Colonic mucosa (tissue), 4 donors: ENCODE measurements around the gene CHSY1. TPM values are rescaled to one million over a fixed set of nuclear protein-coding genes. Genes with fewer than 3 reads are reported as not detected.
A peak's percentile ranks its signal among the peaks of the same experiment; 100 is the strongest.

Experiments
- DNase-seq: peaks from one replicate; pipeline ENCODE4 v3.0.0-alpha.2; 2020
- H3K27ac ChIP-seq: fragments of 200-600 bp; one replicate; pipeline ENCODE4 v1.8.0; 2021
- H3K27me3 ChIP-seq: fragments of 200-600 bp; one replicate; pipeline ENCODE4 v1.8.0; 2021
- H3K36me3 ChIP-seq: fragments of 200-600 bp; one replicate; pipeline ENCODE4 v1.8.0; 2021
- H3K4me1 ChIP-seq: fragments of 200-600 bp; one replicate; pipeline ENCODE4 v1.8.0; 2021; ENCODE audit warnings: mild to moderate bottlenecking
- H3K4me3 ChIP-seq: fragments of 200-600 bp; one replicate; pipeline ENCODE4 v1.8.0; 2021
- H3K9ac ChIP-seq, 2 donors: one replicate each; pipeline ENCODE4 v1.7.0; 2013; ENCODE audit warnings: control low read depth in 2 of 2, low read depth in 2 of 2, low read length in 2 of 2
- H3K9me3 ChIP-seq: fragments of 200-600 bp; one replicate; pipeline ENCODE4 v1.8.0; 2021
- intact Hi-C: fragments of 100-400 bp; cut with DNase I; formaldehyde crosslinking; loops from one replicate; pipeline ENCODE4 v1.14.1; 2022
- total RNA-seq, 2 donors: library from RNA; stranded (reverse); fragmentation: NEBNext Ultra II Directional in 1 of 2; extraction: Animal tissue kit (Norgen Biotek cat#: 25700) in 1 of 2; gene quantifications; one replicate each; pipeline ENCODE4 v1.2.1, GENCODE V29; 2021
- TF ChIP-seq, protein P1 (sequence below): fragments of 200-600 bp; IDR thresholded peaks from one replicate; pipeline ENCODE4 v1.8.0; 2022; ENCODE audit warnings: antibody characterized with exemption, mild to moderate bottlenecking
- donor health status: healthy.
- donor health status: DM: no; HTN: no; CAD: no.
- donor health status: DM: no; HTN: no; CAD: no.

Gene CHSY1
- total RNA-seq, 2 donors from 2014 or later: 12.3 to 13.7 TPM

DNA sequence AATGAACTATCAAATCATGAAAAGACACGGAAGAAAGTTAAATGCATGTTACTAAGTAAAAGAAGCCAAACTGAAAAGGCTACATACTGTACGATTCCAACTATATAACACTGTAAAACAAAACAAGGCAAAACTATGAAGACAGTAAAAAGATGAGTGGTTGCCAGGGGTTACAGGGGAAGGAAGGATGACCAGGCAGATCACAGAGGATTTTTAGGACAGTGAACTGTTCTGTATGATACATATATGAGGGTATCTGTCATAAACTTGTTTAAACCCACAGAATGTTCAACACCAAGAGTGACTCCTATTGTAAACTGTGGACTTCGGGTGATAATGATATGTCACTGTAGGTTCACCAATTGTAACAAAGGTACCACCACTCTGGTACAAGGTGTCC lies 60.6 kb downstream of the CHSY1 start:
- intact Hi-C loops: no loop called here
- no peak for DNase-seq
- no peak overlapping the region for H3K4me3 ChIP-seq
- TF ChIP-seq, protein P1, sequence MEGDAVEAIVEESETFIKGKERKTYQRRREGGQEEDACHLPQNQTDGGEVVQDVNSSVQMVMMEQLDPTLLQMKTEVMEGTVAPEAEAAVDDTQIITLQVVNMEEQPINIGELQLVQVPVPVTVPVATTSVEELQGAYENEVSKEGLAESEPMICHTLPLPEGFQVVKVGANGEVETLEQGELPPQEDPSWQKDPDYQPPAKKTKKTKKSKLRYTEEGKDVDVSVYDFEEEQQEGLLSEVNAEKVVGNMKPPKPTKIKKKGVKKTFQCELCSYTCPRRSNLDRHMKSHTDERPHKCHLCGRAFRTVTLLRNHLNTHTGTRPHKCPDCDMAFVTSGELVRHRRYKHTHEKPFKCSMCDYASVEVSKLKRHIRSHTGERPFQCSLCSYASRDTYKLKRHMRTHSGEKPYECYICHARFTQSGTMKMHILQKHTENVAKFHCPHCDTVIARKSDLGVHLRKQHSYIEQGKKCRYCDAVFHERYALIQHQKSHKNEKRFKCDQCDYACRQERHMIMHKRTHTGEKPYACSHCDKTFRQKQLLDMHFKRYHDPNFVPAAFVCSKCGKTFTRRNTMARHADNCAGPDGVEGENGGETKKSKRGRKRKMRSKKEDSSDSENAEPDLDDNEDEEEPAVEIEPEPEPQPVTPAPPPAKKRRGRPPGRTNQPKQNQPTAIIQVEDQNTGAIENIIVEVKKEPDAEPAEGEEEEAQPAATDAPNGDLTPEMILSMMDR: no peak
- no peaks in the 10 kb centered on the region for H3K9me3 ChIP-seq
- H3K9ac ChIP-seq: no peak overlapping the region
- H3K36me3 ChIP-seq: no peaks in the 10 kb centered on the region
- H3K27ac ChIP-seq: no peak overlapping the region
- no peaks in the 10 kb centered on the region for H3K4me1 ChIP-seq
- no peaks in the 10 kb centered on the region for H3K27me3 ChIP-seq

DNA sequence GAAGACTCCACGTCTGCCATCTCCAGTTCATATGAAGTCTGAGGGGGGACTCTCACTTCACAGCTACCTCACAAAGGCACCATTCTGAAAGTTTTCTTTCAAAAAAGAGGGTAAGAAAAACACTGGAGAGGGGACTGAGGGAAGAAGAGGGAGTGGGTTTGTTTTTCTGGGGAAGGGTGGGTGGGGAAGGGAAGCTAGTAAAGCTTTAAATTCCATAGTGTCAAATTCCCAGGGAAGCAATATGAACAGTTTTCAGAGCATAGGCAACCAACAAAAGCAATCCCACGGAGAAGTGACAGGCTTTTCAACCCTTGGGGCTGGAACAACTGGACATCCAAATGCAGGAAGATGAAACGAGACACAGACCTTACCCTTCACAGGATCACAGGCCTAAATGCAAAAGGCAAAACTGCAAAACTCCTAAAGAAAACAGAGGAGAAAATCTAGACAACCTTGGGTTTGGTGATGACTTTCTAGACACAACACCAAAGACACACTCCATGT lies 61.7 kb downstream of the CHSY1 start:
- peak overlapping the region; percentile 33 for H3K27ac ChIP-seq

DNA sequence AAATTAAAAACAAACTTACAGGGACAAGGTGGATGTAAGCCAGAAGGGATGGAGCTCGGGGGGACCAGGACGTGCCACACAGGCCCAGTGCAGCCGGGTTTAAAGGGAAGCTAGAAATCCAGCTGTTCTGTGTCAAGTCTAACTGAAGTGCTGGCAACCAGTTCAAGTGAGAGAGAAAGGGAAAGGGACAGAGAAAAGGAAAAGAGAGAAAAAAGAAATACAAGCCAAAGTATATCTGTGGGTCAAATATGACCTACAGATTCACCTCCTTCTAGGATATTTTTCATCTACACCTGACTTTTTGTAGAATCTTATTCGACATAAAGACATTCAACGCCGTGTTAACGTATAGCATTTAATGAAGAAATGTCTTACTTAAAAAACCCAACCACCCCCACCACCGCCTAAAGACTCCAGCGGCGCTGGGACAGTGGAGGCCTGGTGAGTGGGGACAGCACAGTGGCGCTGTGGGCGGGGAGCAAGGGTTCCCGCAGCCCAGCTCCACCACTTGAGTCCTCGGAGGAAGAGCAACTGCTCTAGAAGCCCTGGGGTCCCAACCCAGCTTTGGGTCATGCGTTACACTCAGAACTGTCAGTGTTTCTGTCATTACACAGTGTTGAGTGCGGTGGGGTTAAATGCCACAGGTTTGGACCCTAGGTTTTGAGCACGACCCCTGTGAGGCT lies 62.3 kb downstream of the CHSY1 start:
- DNase-seq: no peak
- Histone ChIP-seq H3K9me3 (no peaks in the 10 kb centered on the region), H3K9ac (peak overlapping the region in 1 of 2 donors; percentile 13), H3K4me1 (no peaks in the 10 kb centered on the region), H3K27ac (peak overlapping the region; percentile 33), H3K4me3 (no peak overlapping the region), H3K27me3 (no peaks in the 10 kb centered on the region), H3K36me3 (no peaks in the 10 kb centered on the region)
- intact Hi-C loops: no loop called here
- TF ChIP-seq, protein P1: no peak

More for the DNA sequence above, 61.7 kb downstream of the CHSY1 start:
- Histone ChIP-seq H3K36me3 (no peaks in the 10 kb centered on the region), H3K27me3 (no peaks in the 10 kb centered on the region), H3K9ac (peak overlapping the region in 1 of 2 donors; percentile 13), H3K4me1 (no peaks in the 10 kb centered on the region), H3K9me3 (no peaks in the 10 kb centered on the region), H3K4me3 (no peak overlapping the region)
- intact Hi-C loops: no loop called here
- TF ChIP-seq, protein P1: no peak
- no peak for DNase-seq

DNA sequence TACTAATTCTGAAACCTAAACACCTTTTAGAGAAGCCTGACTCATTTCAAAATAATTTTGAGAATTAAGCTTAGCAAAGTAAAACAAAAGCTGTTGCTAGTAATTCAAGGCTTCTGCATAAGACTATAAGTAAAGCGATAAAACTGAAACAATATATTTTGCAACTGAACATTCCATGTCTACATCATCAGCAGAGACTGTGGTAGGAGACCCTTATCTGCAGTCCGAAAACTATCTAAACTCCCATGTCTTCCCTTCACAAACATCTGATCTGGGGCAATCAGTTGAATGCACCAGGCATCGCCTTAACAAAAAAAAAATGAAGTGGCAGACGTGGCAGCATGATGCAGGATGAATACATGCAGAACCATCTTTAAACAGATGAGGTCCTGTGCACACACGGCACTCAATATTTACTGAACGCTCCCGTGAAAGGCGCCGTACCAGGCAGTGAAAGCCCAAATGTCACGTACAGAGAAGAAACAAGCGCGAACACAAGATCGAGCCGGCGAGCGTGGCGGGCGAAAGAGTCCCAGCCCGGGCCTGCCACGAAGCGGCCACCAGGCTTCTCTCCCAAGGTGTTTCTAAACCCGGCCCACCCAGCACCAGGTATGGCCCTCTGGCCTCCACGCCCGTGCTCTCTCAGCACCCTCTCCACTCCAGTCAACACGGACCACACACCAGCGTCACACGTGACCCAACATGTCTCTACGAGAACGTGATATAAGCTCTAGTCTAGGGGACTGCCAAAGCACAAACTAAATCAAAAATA lies 63.0 kb downstream of the CHSY1 start:
- Histone ChIP-seq H3K4me3 (no peak overlapping the region), H3K36me3 (no peaks in the 10 kb centered on the region), H3K9ac (no peak overlapping the region), H3K27me3 (no peaks in the 10 kb centered on the region), H3K4me1 (no peaks in the 10 kb centered on the region), H3K27ac (peak overlapping the region; percentile 33), H3K9me3 (no peaks in the 10 kb centered on the region)
- intact Hi-C loops: no loop called here
- TF ChIP-seq, protein P1: no peak
- no peak for DNase-seq

DNA sequence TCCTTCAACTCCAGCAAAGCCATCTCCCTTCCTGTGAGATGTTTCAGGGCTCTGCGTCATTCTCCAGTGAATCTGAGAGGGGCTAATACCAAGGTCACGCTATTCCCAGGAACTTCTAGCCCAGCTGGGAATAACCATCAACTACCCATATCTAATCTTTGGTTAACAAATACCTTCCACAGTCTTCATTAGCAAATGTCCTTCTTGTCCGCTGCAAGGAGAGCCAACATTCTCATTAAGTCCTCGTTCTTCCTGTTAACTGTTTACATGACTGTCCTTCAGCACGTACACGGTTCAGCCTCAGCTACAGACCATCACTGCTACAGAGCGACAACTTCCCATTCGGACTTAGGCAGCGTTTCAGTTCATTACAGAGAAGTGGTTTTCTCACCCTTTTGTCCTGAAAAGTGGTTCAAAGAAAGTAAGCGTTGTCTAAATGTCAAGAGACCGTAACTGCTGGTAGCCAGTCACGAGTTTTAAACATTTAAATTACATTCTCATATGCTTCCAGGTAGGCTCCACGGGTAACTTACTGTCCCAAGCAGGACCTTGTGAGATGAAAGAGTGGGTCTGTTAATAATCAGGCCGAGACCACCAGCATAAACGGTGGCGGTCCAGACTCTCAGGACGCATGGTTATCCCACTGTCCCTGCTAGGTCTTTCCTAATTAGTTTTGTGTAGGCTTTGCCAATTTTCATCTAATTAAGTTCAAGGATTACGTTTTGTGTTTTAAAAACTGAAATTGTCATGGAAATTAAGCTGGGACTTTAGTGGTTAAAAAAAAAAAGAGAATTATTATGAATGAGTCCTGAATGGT lies 63.8 kb downstream of the CHSY1 start:
- Histone ChIP-seq H3K4me3 (no peak overlapping the region), H3K4me1 (no peaks in the 10 kb centered on the region), H3K36me3 (no peaks in the 10 kb centered on the region), H3K9ac (peak overlapping the region; percentile 36 to 39), H3K27me3 (no peaks in the 10 kb centered on the region), H3K9me3 (no peaks in the 10 kb centered on the region), H3K27ac (peak overlapping the region; percentile 33)
- TF ChIP-seq, protein P1: no peak
- intact Hi-C loops: no loop called here
- no peak for DNase-seq
